Measurements from ENCODE around the gene ADPRHL1.

DNA sequence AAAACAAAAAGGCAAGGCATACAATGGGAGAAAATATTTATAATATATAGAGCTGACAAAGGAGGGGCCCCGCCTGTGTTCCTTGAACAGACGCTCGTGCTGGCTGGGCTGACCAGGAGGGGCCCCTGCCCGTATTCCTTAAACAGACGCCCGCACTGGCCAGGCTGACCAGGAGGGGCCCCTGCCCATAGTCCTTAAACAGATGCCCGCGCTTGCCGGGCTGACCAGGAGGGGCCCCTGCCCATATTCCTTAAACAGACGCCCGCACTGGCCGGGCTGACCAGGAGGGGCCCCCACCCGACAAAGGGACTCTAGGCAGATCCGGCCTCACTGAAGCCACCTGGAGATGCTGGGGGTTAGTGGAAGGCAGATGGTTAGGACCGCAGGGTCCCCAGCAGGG is 9.3 kb downstream of the ADPRHL1 start:
- no peak for TF ChIP-seq EZH2 (IDR thresholded peaks at IDR 0.05; ENCODE audit: borderline replicate concordance, low read depth, low read length, poor library complexity, severe bottlenecking)
- TF ChIP-seq, protein P1, sequence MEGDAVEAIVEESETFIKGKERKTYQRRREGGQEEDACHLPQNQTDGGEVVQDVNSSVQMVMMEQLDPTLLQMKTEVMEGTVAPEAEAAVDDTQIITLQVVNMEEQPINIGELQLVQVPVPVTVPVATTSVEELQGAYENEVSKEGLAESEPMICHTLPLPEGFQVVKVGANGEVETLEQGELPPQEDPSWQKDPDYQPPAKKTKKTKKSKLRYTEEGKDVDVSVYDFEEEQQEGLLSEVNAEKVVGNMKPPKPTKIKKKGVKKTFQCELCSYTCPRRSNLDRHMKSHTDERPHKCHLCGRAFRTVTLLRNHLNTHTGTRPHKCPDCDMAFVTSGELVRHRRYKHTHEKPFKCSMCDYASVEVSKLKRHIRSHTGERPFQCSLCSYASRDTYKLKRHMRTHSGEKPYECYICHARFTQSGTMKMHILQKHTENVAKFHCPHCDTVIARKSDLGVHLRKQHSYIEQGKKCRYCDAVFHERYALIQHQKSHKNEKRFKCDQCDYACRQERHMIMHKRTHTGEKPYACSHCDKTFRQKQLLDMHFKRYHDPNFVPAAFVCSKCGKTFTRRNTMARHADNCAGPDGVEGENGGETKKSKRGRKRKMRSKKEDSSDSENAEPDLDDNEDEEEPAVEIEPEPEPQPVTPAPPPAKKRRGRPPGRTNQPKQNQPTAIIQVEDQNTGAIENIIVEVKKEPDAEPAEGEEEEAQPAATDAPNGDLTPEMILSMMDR (conservative IDR thresholded peaks at IDR 0.05; ENCODE audit: low read depth, low read length), result no peak
